ENCODE measurements around the gene ZCCHC24. TPM values are rescaled to one million over a fixed set of nuclear protein-coding genes. Genes with fewer than 3 reads are reported as not detected.

Gene ZCCHC24
- total and polyA plus RNA-seq, 2 of the 8 experiments (the other 6 are each of a cell fraction or from before 2014, with no cell fraction given), result 3.9 to 6.9 TPM

- TF ChIP-seq SP4 (IDR thresholded peaks at IDR 0.05; ENCODE audit: low read length) (no peak), E2F6 (IDR thresholded peaks at IDR 0.05) (no peak), ATF3 (IDR thresholded peaks at IDR 0.05; ENCODE audit: insufficient read depth, low read depth, low read length) (no peak), CREB1 (IDR thresholded peaks at IDR 0.05) (no peak), TAF7 (optimal IDR thresholded peaks at IDR 0.05; ENCODE audit: borderline replicate concordance, low read depth, low read length) (no peak), CHD7 (IDR thresholded peaks at IDR 0.05; ENCODE audit: insufficient replicate concordance, low read length) (no peak)
Measured at GRCh38 chr10:79354615-79355014, 90.8 kb downstream of the ZCCHC24 start (continued).
